Stimulated activated CD4-positive, alpha-beta T cell treated with anti-CD3 and anti-CD28 coated beads, TNF-alpha, amount 100 ng/mL, for 48 hours (primary cell): Measurements from ENCODE around the gene SCFD2.

Experiments used
- DNase-seq, 3 donors: peaks; one replicate each; pipeline ENCODE4 v3.0.0-alpha.2; 2020; ENCODE audit warnings: low read depth in 3 of 3

SCFD2 gene

GRCh38 chr4:52957220-52957686 lies 408.6 kb downstream of the SCFD2 start:
- no peak for DNase-seq

- no peak for DNase-seq
Observed at GRCh38 chr4:52956691-52957090, 409.2 kb downstream of the SCFD2 start.

- no peak for DNase-seq
Observed at GRCh38 chr4:52954560-52955170, 411.2 kb downstream of the SCFD2 start.

GRCh38 chr4:52952540-52952939 lies 413.3 kb downstream of the SCFD2 start:
- no peak for DNase-seq

- no peak for DNase-seq
Observed at GRCh38 chr4:52951016-52951415, 414.8 kb downstream of the SCFD2 start.

- no peak for DNase-seq
Observed at GRCh38 chr4:52950226-52950625, 415.6 kb downstream of the SCFD2 start.

GRCh38 chr4:52949336-52949735 lies 416.5 kb downstream of the SCFD2 start:
- no peak for DNase-seq

GRCh38 chr4:52948057-52948423 lies 417.8 kb downstream of the SCFD2 start:
- DNase-seq: no peak

GRCh38 chr4:52947401-52948056 lies 418.3 kb downstream of the SCFD2 start:
- no peak for DNase-seq

- no peak for DNase-seq
Observed at GRCh38 chr4:52946855-52947254, 419.0 kb downstream of the SCFD2 start.

GRCh38 chr4:52945982-52946381 lies 419.9 kb downstream of the SCFD2 start:
- DNase-seq: no peak

GRCh38 chr4:52945326-52945898 lies 420.4 kb downstream of the SCFD2 start:
- DNase-seq: no peak

GRCh38 chr4:52943677-52944076 lies 422.2 kb downstream of the SCFD2 start:
- DNase-seq: no peak

- DNase-seq: no peak
Observed at GRCh38 chr4:52942936-52943335, 422.9 kb downstream of the SCFD2 start.

GRCh38 chr4:52941450-52941849 lies 424.4 kb downstream of the SCFD2 start:
- no peak for DNase-seq

- DNase-seq: no peak
Observed at GRCh38 chr4:52939739-52940138, 426.1 kb downstream of the SCFD2 start.

- DNase-seq: no peak
Observed at GRCh38 chr4:52939325-52939724, 426.5 kb downstream of the SCFD2 start.

GRCh38 chr4:52937829-52938228 lies 428.0 kb downstream of the SCFD2 start:
- DNase-seq: no peak

GRCh38 chr4:52936729-52937128 lies 429.1 kb downstream of the SCFD2 start:
- DNase-seq: no peak

- no peak for DNase-seq
Observed at GRCh38 chr4:52935317-52935716, 430.5 kb downstream of the SCFD2 start.

- no peak for DNase-seq
Observed at GRCh38 chr4:52933738-52934137, 432.1 kb downstream of the SCFD2 start.

- no peak for DNase-seq
Observed at GRCh38 chr4:52932591-52933470, 433.0 kb downstream of the SCFD2 start.
